Right atrium auricular region (tissue), 2 donors: ENCODE results near the gene FASLG. TPM values are rescaled to one million over a fixed set of nuclear protein-coding genes. Genes with fewer than 3 reads are reported as not detected.

Experiments
- DNase-seq: peaks from one replicate; pipeline ENCODE4 v3.0.0-alpha.2; 2019; ENCODE audit warnings: low spot score
- H3K27ac ChIP-seq, 2 donors: fragments of 200-600 bp; sonication (generic); 1 replicate in 1 of 2; 2 replicates in 1 of 2; pipeline ENCODE4 v1.5.1; 2016 to 2019
- H3K27me3 ChIP-seq, 2 donors: fragments of 200-600 bp; sonication (generic); one replicate each; pipeline versions ENCODE4 v1.5.1 to v1.6.0; 2017 to 2019
- H3K36me3 ChIP-seq: fragments of 200-600 bp; sonication (generic); one replicate; pipeline ENCODE4 v1.5.1; 2016
- H3K4me1 ChIP-seq, 2 donors: fragments of 200-600 bp; sonication (generic); one replicate each; pipeline versions ENCODE4 v1.5.1 to v1.6.0; 2017 to 2019
- H3K4me3 ChIP-seq, 2 donors: fragments of 200-600 bp; sonication (generic); 1 replicate in 1 of 2; 2 replicates in 1 of 2; pipeline ENCODE4 v1.5.1; 2017 to 2019; ENCODE audit warnings: mild to moderate bottlenecking in 1 of 2, moderate library complexity in 1 of 2
- H3K9me3 ChIP-seq, 2 donors: fragments of 200-600 bp; sonication (generic); one replicate each; pipeline ENCODE4 v1.5.1; 2019
- CTCF ChIP-seq, 2 donors: fragments of 200-600 bp; sonication (generic); IDR thresholded peaks; one replicate each; pipeline ENCODE4 v1.5.1; 2019; ENCODE audit warnings: antibody characterized with exemption in 2 of 2
- total RNA-seq, 2 donors: library from RNA; depleted of rRNA; stranded (reverse); fragments of >200 nt; gene quantifications; one replicate each; pipeline ENCODE4 v1.1.0, GENCODE V29; 2016

The FASLG gene
- total RNA-seq, 2 donors from 2014 or later: not detected

- Histone ChIP-seq H3K9me3 (peaks cover 0 to 4% of the 10 kb centered on the region in 2 donors), H3K27ac (no peak overlapping the region), H3K27me3 (no peaks in the 10 kb centered on the region), H3K4me3 (no peak overlapping the region), H3K36me3 (no peaks in the 10 kb centered on the region), H3K4me1 (no peaks in the 10 kb centered on the region)
- DNase-seq: no peak
- no peak for TF ChIP-seq CTCF (IDR thresholded peaks at IDR 0.05)
Measured at GRCh38 chr1:172628401-172628800, 30.5 kb upstream of the FASLG start.

- H3K9me3 ChIP-seq: peaks cover 0 to 4% of the 10 kb centered on the region in 2 donors
- no peak for DNase-seq
- no peak for TF ChIP-seq CTCF (IDR thresholded peaks at IDR 0.05)
- no peaks in the 10 kb centered on the region for H3K36me3 ChIP-seq
- H3K4me1 ChIP-seq: no peaks in the 10 kb centered on the region
- H3K27ac ChIP-seq: no peak overlapping the region
- H3K27me3 ChIP-seq: no peaks in the 10 kb centered on the region
- H3K4me3 ChIP-seq: no peak overlapping the region
Measured at GRCh38 chr1:172629170-172629569, 29.7 kb upstream of the FASLG start.

- no peak for TF ChIP-seq CTCF (IDR thresholded peaks at IDR 0.05)
- Histone ChIP-seq H3K4me3 (no peak overlapping the region), H3K36me3 (no peaks in the 10 kb centered on the region)
Measured at GRCh38 chr1:172629638-172630037, 29.3 kb upstream of the FASLG start.

GRCh38 chr1:172630056-172630818 lies 28.7 kb upstream of the FASLG start:
- H3K4me1 ChIP-seq: no peaks in the 10 kb centered on the region
- H3K27me3 ChIP-seq: no peaks in the 10 kb centered on the region

More at GRCh38 chr1:172629638-172630037, 29.3 kb upstream of the FASLG start:
- Histone ChIP-seq H3K27ac (no peak overlapping the region), H3K27me3 (no peaks in the 10 kb centered on the region), H3K4me1 (no peaks in the 10 kb centered on the region), H3K9me3 (peaks cover 0 to 4% of the 10 kb centered on the region in 2 donors)
- no peak for DNase-seq

GRCh38 chr1:172630868-172631267 lies 28.0 kb upstream of the FASLG start:
- H3K4me3 ChIP-seq: no peak overlapping the region
- no peaks in the 10 kb centered on the region for H3K4me1 ChIP-seq
- no peak overlapping the region for H3K27ac ChIP-seq
- H3K36me3 ChIP-seq: no peaks in the 10 kb centered on the region
- no peaks in the 10 kb centered on the region for H3K27me3 ChIP-seq
- H3K9me3 ChIP-seq: peaks cover 0 to 4% of the 10 kb centered on the region in 2 donors
- TF ChIP-seq CTCF (IDR thresholded peaks at IDR 0.05): no peak
- DNase-seq: no peak

More at GRCh38 chr1:172630056-172630818, 28.7 kb upstream of the FASLG start:
- H3K4me3 ChIP-seq: no peak overlapping the region
- TF ChIP-seq CTCF (IDR thresholded peaks at IDR 0.05): no peak
- no peaks in the 10 kb centered on the region for H3K36me3 ChIP-seq
- DNase-seq: no peak
- H3K27ac ChIP-seq: no peak overlapping the region
- H3K9me3 ChIP-seq: peaks cover 0 to 4% of the 10 kb centered on the region in 2 donors

GRCh38 chr1:172637522-172637921 lies 21.4 kb upstream of the FASLG start:
- Histone ChIP-seq H3K9me3 (no peaks in the 10 kb centered on the region), H3K4me3 (no peak overlapping the region), H3K27me3 (no peaks in the 10 kb centered on the region), H3K27ac (no peak overlapping the region), H3K36me3 (no peaks in the 10 kb centered on the region), H3K4me1 (no peaks in the 10 kb centered on the region)
- no peak for DNase-seq
- no peak for TF ChIP-seq CTCF (IDR thresholded peaks at IDR 0.05)
